Parathyroid adenoma (tissue), 2 donors: ENCODE data around the gene NUDT22.
A peak's percentile ranks its signal among the peaks of the same experiment; 100 is the strongest.

Experiments used
- H2AFZ ChIP-seq: fragments of 300-600 bp; sonication (generic); one replicate; pipeline ENCODE4 v1.7.0; 2017; ENCODE audit warnings: antibody characterized with exemption, mild to moderate bottlenecking
- H3K27ac ChIP-seq: fragments of 300-600 bp; sonication (generic); one replicate; pipeline ENCODE4 v1.7.0; 2017
- H3K27me3 ChIP-seq: fragments of 300-600 bp; sonication (generic); one replicate; pipeline ENCODE4 v1.7.0; 2017; ENCODE audit warnings: low read length; ENCODE audit not compliant: control insufficient read depth, insufficient read depth
- H3K36me3 ChIP-seq: fragments of 300-600 bp; sonication (generic); one replicate; pipeline ENCODE4 v1.7.0; 2017; ENCODE audit warnings: low read length; ENCODE audit not compliant: control insufficient read depth, insufficient read depth
- H3K4me1 ChIP-seq: fragments of 300-600 bp; sonication (generic); one replicate; pipeline ENCODE4 v1.7.0; 2017; ENCODE audit warnings: control low read depth
- H3K4me2 ChIP-seq: fragments of 300-600 bp; sonication (generic); one replicate; pipeline ENCODE4 v1.7.0; 2017; ENCODE audit warnings: low read length
- H3K4me3 ChIP-seq: fragments of 300-600 bp; sonication (generic); one replicate; pipeline ENCODE4 v1.7.0; 2017; ENCODE audit warnings: low read depth, low read length
- H3K79me2 ChIP-seq: fragments of 300-600 bp; sonication (generic); one replicate; pipeline ENCODE4 v1.7.0; 2017; ENCODE audit warnings: control low read depth
- H3K9ac ChIP-seq: fragments of 300-600 bp; sonication (generic); one replicate; pipeline ENCODE4 v1.7.0; 2017; ENCODE audit warnings: mild to moderate bottlenecking
- H3K9me3 ChIP-seq: fragments of 300-600 bp; sonication (generic); one replicate; pipeline ENCODE4 v1.7.0; 2017; ENCODE audit warnings: low read length; ENCODE audit not compliant: control insufficient read depth
- TF ChIP-seq, protein P1 (sequence below): fragments of 300-600 bp; sonication (generic); IDR thresholded peaks from one replicate; pipeline ENCODE4 v1.7.0; 2017; ENCODE audit warnings: antibody characterized with exemption, mild to moderate bottlenecking
- donor health status: primary hyperparathyroidism.

Gene NUDT22

DNA sequence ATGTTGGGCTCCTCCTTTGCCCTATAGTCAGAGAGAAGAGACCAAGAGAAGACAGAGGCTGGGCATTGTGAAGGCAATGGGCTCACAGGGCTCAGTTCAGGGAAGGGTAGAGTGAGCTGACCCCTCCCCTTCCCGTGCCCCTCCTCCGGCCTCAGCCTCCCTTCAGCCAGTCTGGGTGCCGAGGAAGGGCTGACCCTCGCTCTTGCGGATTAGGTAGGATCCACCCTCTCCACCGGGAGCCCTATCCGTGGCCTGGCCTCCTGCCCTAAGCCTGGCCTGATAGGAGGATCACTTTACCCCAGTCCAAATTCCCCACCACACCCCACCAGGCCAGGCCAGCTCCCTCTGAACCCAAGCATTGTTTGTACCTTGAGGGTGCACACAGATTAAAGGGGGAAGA is 22.5 kb downstream of the NUDT22 start:
- TF ChIP-seq, protein P1, sequence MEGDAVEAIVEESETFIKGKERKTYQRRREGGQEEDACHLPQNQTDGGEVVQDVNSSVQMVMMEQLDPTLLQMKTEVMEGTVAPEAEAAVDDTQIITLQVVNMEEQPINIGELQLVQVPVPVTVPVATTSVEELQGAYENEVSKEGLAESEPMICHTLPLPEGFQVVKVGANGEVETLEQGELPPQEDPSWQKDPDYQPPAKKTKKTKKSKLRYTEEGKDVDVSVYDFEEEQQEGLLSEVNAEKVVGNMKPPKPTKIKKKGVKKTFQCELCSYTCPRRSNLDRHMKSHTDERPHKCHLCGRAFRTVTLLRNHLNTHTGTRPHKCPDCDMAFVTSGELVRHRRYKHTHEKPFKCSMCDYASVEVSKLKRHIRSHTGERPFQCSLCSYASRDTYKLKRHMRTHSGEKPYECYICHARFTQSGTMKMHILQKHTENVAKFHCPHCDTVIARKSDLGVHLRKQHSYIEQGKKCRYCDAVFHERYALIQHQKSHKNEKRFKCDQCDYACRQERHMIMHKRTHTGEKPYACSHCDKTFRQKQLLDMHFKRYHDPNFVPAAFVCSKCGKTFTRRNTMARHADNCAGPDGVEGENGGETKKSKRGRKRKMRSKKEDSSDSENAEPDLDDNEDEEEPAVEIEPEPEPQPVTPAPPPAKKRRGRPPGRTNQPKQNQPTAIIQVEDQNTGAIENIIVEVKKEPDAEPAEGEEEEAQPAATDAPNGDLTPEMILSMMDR: no peak
- H3K79me2 ChIP-seq: no peaks in the 10 kb centered on the region
- H3K36me3 ChIP-seq: no peaks in the 10 kb centered on the region
- H2AFZ ChIP-seq: no peak overlapping the region
- H3K9me3 ChIP-seq: no peaks in the 10 kb centered on the region
- no peak overlapping the region for H3K27ac ChIP-seq
- H3K4me3 ChIP-seq: no peak overlapping the region
- no peaks in the 10 kb centered on the region for H3K27me3 ChIP-seq
- peaks cover under 1% of the 10 kb centered on the region for H3K4me1 ChIP-seq
- H3K4me2 ChIP-seq: no peak overlapping the region
- no peak overlapping the region for H3K9ac ChIP-seq

DNA sequence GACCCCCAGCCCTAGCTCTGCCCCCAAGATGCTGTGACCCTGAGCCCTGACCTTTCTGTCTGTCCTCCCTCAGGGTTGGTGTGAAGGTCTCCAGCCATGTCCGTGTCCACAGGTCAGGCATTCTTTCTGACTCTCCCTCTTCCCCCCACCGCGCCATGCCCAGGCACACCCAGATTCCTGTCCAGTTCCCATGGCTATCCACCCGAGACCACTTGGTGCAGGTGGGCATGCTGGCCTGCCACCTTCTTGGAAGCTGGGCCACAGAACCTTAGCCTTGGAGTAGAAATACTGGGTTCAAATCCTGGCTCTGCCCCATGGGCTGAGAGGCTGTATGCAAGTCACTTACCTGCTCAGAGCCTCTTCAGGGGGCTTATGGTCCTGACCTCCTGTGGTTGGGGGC is 23.0 kb downstream of the NUDT22 start:
- Histone ChIP-seq H3K27me3 (no peaks in the 10 kb centered on the region), H3K9me3 (no peaks in the 10 kb centered on the region), H3K4me3 (no peak overlapping the region), H3K9ac (no peak overlapping the region), H3K36me3 (no peaks in the 10 kb centered on the region), H3K79me2 (no peaks in the 10 kb centered on the region), H3K4me2 (no peak overlapping the region), H3K4me1 (peaks cover 3% of the 10 kb centered on the region), H2AFZ (no peak overlapping the region), H3K27ac (no peak overlapping the region)
- TF ChIP-seq, protein P1: no peak

DNA sequence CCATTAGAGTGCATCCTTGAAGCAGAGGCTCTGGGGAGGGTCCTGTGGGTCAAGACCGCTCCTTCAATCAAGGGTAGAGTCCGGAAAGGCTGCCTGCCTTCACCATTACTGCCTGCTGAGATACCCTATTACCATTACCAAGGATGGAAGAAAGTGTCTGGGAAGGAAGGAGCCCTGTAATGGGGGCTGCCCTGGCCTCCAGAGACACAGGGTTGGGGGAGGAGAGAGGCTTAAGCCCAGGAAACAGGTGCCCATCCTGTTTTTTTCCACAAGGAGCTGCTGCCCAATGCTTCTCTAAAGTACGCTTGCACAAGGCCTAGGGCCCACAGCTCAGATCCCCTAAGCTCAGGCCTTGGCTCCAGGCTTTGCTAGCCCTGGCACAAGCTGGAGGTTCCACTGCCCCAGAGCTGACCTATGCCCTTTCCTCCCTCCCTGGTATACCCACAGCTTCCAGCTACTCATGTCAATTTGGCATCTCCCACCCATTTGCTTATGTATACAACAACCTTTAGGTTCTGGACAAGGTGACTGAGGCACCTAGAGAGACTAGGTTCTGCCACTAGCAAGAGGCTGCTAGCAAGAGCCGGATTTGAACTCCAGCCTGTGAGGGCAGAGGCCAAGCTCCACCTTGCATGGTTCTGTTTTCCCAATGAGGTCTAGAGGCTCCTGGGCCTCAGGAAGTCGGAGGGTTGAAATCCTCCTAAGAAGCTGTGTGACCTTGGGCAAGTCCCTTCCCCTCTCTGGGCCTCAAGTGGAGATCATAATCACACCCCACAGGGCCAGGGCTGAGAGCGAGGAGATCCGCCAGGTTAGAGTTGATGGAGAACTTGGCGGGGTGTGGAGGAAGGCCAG is 23.7 kb downstream of the NUDT22 start:
- Histone ChIP-seq H3K27ac (no peak overlapping the region), H3K9ac (no peak overlapping the region), H3K9me3 (no peaks in the 10 kb centered on the region), H3K79me2 (no peaks in the 10 kb centered on the region), H3K36me3 (no peaks in the 10 kb centered on the region), H2AFZ (no peak overlapping the region), H3K4me3 (no peak overlapping the region), H3K4me2 (no peak overlapping the region), H3K27me3 (no peaks in the 10 kb centered on the region), H3K4me1 (peaks cover 7% of the 10 kb centered on the region)
- TF ChIP-seq, protein P1: no peak

DNA sequence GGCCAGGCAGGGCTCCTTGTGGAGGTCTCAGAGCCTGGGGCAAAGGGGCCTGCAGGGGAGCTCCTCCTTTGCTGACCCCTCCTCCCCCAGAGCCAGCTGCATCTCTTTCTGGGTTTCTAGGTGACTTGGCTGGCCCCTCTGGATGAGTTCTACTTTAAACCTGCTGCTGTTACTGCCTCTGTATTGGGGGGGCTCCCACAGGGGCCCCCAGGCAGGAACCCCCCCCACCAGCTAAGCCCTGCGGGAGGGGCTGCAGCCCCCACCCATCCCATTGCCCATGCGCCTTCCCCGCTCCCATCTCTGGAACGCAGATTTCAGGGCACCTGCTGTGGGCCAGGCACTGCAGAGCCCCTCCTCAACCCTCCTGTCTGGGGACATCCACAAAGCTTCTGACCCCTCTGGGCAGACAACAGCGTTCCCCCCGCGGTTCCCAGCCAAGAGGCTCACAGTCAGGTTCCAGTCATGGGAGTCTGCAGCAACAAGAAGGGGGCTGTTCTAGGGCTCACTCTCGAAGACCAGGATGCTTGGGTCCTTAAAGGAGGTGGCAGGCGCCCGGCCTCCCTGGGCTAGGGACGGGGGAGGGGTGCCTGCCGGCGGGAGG is 24.4 kb downstream of the NUDT22 start:
- no peaks in the 10 kb centered on the region for H3K27me3 ChIP-seq
- no peak overlapping the region for H3K9ac ChIP-seq
- no peak overlapping the region for H3K4me3 ChIP-seq
- H3K4me2 ChIP-seq: peak overlapping the region; percentile 80
- no peak overlapping the region for H3K27ac ChIP-seq
- TF ChIP-seq, protein P1: no peak
- no peaks in the 10 kb centered on the region for H3K36me3 ChIP-seq
- peaks cover 14% of the 10 kb centered on the region for H3K4me1 ChIP-seq
- H2AFZ ChIP-seq: peak overlapping the region; percentile 72
- no peaks in the 10 kb centered on the region for H3K79me2 ChIP-seq
- H3K9me3 ChIP-seq: no peaks in the 10 kb centered on the region
